NCI-H2196 (cell line): Measurements from ENCODE around the gene KCNT1.

ENCODE experiments used
- DNase-seq: peaks from one replicate; lab custom pipeline; 2025; ENCODE audit not compliant: unreplicated experiment; lab: John Stamatoyannopoulos, UW

The KCNT1 gene

DNA sequence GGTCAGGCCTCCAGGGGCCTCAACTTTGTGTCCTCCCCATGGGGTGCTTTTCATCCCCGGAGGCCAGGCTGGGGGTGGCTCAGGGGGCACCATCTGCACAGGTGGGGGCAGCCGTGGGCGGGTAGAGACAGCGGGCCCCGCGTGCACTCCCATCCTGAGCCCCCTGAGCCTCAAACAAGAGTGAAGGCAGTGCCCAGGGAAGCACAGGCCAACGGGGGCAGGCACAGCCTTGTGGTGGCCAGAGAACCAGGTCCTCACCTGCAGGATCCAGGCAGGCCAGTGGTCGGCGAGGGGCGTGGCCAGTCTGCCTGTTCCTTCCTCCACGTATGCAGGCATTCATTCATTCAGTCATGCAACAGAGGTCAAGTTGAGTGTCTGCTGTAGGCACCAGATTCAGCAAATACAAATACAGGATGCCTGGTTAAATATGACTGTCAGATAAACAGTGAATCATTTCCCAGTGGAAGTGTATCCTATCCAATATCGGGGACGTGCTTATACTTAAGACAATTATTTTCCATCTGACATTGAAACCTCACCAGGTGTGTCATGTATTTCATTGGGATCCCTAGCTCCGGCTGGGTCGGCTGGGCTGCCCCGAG is 22.3 kb downstream of the KCNT1 start:
- no peak for DNase-seq

DNA sequence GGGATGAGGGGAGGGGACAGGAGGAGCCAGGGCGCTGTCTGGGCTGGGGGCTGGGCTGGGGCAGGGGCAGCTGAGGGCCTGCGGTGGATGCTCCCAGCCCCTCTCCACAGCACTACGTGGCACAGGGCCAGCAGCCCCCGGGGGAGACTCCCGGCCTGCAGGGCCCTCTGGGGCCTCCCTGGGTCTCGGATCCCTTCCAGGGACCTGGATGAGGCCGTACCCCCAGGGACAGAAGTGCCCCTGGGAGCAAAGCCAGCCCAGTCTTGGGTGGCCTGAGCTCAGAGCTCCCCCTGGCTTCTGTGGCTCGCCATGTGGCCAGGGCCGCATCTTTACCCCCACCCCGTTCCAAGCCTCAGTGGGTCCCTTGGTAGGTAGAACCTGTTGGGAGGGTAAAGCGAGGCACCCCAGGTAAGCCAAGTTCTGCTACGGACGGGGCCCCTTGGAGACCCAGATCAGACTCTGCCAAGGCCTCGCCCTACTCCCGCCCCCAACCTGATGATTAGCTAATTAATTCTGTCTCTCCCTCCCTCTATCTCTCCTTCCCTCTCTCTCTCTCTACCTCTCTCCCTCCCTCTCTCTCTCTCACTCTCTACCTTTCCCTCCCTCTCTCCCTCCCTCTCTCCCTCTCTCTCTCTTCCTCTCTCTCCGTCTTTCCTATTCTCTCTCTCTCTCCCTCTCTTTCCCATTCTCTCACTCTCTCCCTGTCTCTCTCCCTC is 24.3 kb downstream of the KCNT1 start:
- no peak for DNase-seq

GRCh38 chr9:135727257-135727875 is 25.4 kb downstream of the KCNT1 start:
- no peak for DNase-seq

DNA sequence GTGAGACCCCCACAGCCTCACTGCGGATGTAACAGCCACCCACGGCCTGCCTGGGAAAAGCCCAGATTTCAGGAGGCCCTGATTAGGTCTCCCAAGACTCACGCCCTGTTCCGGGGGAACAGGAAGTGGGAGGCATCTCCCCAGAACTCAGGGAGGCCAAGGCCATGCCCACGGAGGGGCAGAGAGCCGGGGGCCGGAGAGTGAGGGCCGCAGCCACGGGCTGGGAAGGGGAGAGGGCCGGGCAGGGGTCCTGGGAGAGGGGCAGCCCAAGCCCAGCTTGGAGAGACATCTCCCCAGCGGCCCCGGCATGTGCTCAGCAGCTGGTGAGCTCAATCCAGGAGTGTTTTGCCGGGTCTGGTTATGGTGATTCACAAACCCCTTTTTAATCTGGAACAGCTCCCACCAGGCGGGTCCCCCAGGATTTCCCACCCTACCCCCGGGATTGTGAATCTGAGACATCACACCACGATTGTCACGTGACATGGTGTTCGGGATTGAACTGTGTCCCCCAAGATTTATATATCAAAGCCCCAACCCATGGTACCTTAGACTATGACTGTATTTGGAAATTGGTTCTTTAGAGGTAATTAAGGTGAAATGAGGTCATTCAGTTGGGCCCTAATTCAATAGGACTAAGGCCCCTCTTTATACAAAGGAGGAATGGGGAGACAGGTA is 26.6 kb downstream of the KCNT1 start:
- no peak for DNase-seq

GRCh38 chr9:135729480-135729879 is 27.5 kb downstream of the KCNT1 start:
- no peak for DNase-seq

DNA sequence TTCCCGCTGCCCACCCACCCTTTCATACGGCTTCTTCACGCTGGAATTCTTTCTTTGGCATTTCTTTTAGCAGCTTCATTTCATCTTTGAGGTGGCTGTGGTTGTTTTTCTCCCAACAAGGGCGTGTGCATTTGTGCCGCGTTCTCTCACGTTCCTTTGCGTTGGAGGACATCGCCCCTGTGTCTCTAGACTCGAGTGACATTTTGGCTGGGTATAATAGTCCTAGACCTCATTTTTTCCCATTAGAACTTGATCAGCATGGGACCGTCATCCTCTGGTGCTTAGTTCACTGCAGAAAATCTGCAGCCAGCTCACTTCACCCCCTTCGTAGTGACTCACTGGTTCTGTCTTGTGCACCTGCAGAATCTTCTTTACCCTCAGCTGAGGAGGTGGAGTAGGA is 29.5 kb downstream of the KCNT1 start:
- DNase-seq, result no peak

- peak; percentile 17 for DNase-seq
These were observed 30.7 kb downstream of the KCNT1 start for GRCh38 chr9:135732569-135733257.

DNA sequence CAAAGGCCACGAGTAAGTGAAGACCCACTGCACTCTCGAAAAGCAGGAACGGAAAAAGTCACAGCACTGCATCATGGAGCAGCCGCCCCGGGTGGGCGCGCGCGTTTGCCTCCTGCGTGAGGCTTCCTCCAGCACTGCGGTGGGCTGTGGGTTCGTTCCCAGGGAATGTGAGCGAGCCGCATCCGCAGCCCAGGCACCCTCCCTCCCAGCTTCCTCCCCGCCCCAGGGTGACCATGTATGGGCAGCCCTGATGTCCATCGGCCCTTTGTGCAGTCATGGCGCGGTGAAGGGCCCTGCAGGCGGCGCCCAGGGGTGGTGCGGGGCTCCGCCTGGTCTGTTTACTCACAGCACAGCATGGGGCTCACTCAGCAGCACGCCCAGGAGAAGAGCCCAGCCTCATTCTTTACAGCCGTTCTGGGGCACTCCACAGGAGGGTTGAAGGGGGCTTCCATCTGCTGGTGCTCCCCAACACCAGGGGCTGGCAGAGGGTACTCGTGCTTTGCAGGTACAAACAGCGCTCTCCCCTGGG is 32.7 kb downstream of the KCNT1 start:
- no peak for DNase-seq

GRCh38 chr9:135736272-135736978 is 34.4 kb downstream of the KCNT1 start:
- DNase-seq, result no peak

GRCh38 chr9:135736979-135737839 is 35.2 kb downstream of the KCNT1 start:
- DNase-seq, result no peak

DNA sequence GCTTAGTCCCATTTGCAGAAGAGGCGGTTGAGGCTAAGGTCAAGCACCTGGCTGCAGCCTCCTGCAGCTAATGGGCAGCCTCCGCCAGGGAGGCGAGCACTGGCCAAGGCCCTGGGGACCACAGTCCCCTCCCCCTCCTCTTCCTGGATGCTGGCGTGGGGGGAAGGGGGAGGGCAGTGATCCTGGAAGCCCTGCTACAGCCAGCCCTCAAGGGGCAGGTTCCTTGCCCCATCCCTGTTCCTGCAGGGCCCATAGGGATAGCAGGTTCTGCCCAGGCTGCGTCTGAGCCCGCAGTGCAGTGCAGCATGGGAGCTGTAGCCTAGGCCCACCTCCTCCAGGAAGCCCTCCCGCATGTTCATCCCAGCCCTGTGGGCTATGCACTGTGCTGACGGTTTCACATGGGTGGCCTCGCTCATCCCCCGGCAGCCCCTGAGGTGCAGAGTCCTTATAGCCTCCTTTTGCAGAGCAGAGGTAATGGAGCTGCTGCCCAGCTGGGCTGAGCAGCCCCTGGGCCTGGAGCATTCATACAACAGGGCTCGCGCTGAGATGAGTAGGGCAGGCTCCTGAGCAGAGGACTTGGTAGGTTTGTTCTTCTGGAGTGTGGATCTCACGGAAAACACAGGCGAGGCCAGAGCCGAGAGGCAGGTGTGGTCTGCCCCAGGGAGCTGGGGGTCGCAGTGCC is 36.0 kb downstream of the KCNT1 start:
- no peak for DNase-seq

DNA sequence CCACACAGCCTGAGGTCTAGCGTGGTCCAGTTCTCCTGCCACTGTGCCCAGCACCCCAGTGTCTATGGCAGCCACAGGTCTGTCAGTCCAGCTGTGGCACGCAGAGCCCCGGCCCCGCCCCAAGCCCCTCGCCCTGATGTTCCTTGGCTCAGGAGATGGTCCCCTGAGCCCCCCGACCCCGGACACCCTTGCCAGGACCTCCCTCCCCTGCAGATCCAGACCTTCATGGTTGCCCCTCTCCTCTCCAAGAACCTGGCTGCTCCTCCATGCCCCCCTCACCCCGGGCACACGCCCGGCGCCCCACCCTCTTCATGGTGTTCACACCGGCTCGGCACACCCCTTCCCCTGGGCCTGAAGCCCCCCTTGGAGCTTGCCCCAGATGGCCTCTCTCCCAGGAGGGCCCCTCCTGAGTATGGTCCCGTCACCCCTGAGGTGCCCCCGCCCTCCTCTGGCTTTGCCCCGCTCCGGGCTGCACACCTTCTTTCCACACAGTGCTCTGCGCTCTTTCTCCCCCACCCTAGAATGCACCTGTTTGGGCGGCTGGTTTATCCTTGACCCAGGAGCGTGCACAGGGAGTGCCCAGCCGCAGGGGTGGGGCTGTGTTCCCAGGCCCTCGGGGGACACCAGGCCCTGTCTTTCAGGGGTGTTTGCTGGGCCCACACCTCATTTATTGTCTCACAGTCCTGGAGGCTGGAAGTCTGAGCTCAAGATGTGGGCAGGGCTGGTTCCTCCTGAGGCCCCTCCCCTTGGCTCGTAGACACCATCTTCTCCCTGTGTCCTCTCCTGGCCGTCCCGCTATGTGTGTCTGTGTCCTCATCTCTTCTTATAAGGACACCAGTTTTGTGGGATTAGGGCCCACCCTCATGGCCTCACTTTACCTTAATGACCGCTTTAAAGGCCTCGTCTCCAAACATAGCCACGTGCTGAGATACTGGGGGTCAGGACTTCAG is 37.6 kb downstream of the KCNT1 start:
- DNase-seq, result no peak

- no peak for DNase-seq
These were observed 39.6 kb downstream of the KCNT1 start for GRCh38 chr9:135741276-135742219.

DNA sequence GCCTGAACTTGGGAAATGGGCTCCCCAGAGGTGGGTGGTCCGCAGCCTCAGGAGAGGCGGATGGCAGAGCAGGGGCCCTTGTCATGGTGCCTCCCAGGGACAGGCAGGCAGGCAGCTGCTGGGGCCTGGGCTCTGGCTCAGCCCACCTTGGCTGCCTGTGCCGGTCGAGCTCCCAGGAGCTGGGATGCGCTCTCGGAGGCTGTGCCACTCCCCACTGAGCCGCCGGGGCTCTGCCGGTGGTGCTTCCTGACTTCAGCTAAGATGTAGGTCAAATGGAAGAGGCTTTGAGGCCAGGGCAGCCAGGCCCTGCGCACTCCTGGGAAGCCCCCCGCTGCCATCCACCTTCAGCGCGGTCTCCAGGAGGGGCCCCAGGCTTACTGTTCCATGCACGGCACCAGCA is 41.0 kb downstream of the KCNT1 start:
- DNase-seq, result no peak

- DNase-seq, result no peak
These were observed 41.8 kb downstream of the KCNT1 start for GRCh38 chr9:135743546-135744332.
